ENCODE data around the gene TNFAIP3.
"Not testable (repeated sequence)": the region's sequence is repeated elsewhere in the genome, so short reads cannot be mapped to it uniquely, and the experiment has no call there.

TNFAIP3 gene

DNA sequence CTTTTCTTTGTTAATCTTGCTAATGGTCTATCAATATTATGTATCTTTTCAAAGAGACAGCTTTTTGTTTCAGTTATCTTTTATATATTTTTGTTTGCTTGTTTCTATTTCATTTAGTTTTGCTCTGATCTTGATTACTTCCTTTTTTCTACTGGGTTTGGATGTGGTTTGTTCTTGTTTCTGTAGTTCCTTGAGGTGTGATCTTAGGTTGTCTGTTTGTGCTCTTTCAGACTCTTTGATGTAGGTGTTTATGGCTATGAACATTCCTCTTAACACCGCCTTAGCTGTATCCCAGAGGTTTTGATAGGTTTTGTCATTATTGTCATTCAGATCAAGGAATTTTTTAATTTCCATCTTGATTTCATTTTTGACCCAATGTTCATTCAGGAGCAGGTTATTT, 26.8 kb upstream of the TNFAIP3 start:
- Histone ChIP-seq H3K36me3 (ENCODE audit: control insufficient read depth in 4 of 4, insufficient read depth in 4 of 4, low read length in 3 of 4) (no peaks in the 10 kb centered on the region), H3K9me3 (ENCODE audit: control extremely low read depth in 1 of 5, control insufficient read depth in 4 of 5, insufficient read depth in 2 of 5, low read depth in 1 of 5, low read length in 4 of 5) (peaks cover 0 to 16% (median 0%) of the 10 kb centered on the region in 5 experiments), H3K4me1 (ENCODE audit: control extremely low read depth in 1 of 4, control insufficient read depth in 4 of 4, insufficient read depth in 4 of 4, low read length in 3 of 4) (peaks cover 0 to 4% (median 0%) of the 10 kb centered on the region in 4 experiments), H3K27ac (ENCODE audit: insufficient read depth in 1 of 2, low read depth in 1 of 2, low read length in 2 of 2, poor library complexity in 1 of 2, severe bottlenecking in 2 of 2) (no peak overlapping the region), H3K27me3 (replicated peaks in 2 of 5; ENCODE audit: control insufficient read depth in 4 of 5, insufficient read depth in 5 of 5, low read length in 4 of 5) (no peaks in the 10 kb centered on the region), H3K4me3 (ENCODE audit: control insufficient read depth in 1 of 7, extremely low read depth in 1 of 7, insufficient read depth in 4 of 7, low read depth in 2 of 7, low read length in 6 of 7) (no peak overlapping the region)
- no CpG with 5 or more reads among the region's 1 CpG for WGBS (ENCODE audit: insufficient coverage)
- POLR2A ChIA-PET: no interaction called here
- DNase-seq: no peak
- CTCF ChIA-PET: interaction anchor here (1.6 kb wide), 1 partner anchor 41 kb away, joined by 6 read pairs; no protein-coding TSS in a partner anchor

DNA sequence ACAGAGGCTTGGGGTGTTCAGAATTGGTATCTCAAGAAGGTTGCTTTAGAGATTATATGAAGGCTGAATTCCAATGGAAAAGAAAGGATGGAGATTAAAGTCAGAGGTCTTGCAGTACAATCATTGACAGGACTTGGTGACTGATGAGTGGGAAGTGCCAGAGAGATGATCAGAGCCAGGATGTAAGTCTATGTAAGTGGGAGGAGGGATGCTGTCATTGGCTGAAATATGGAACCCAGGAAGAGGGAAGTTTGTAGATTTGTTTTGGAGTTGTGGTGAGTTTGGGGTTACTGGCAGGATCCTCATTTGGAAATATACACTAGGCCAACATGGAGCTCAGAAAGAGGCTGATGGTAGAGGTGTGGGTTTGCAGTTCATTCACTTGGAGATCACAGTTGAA, 23.8 kb upstream of the TNFAIP3 start:
- no peak overlapping the region for H3K4me3 ChIP-seq (ENCODE audit: control insufficient read depth in 1 of 7, extremely low read depth in 1 of 7, insufficient read depth in 4 of 7, low read depth in 2 of 7, low read length in 6 of 7)
- no peak overlapping the region for H3K27ac ChIP-seq (ENCODE audit: insufficient read depth in 1 of 2, low read depth in 1 of 2, low read length in 2 of 2, poor library complexity in 1 of 2, severe bottlenecking in 2 of 2)
- ChIA-PET CTCF (no interaction called here), POLR2A (no interaction called here)
- no peak for DNase-seq
- peaks cover 0 to 16% (median 2%) of the 10 kb centered on the region in 4 experiments for H3K4me1 ChIP-seq (ENCODE audit: control extremely low read depth in 1 of 4, control insufficient read depth in 4 of 4, insufficient read depth in 4 of 4, low read length in 3 of 4)
- H3K9me3 ChIP-seq (ENCODE audit: control extremely low read depth in 1 of 5, control insufficient read depth in 4 of 5, insufficient read depth in 2 of 5, low read depth in 1 of 5, low read length in 4 of 5): peaks cover 0 to 16% (median 0%) of the 10 kb centered on the region in 5 experiments
- no peaks in the 10 kb centered on the region for H3K27me3 ChIP-seq (replicated peaks in 2 of 5; ENCODE audit: control insufficient read depth in 4 of 5, insufficient read depth in 5 of 5, low read length in 4 of 5)
- no peaks in the 10 kb centered on the region for H3K36me3 ChIP-seq (ENCODE audit: control insufficient read depth in 4 of 4, insufficient read depth in 4 of 4, low read length in 3 of 4)

- CTCF ChIA-PET; H3K27me3 ChIP-seq (replicated peaks in 2 of 5; ENCODE audit: control insufficient read depth in 4 of 5, insufficient read depth in 5 of 5, low read length in 4 of 5); POLR2A ChIA-PET; H3K36me3 ChIP-seq (ENCODE audit: control insufficient read depth in 4 of 4, insufficient read depth in 4 of 4, low read length in 3 of 4); H3K4me3 ChIP-seq (ENCODE audit: control insufficient read depth in 1 of 7, extremely low read depth in 1 of 7, insufficient read depth in 4 of 7, low read depth in 2 of 7, low read length in 6 of 7); H3K27ac ChIP-seq (ENCODE audit: insufficient read depth in 1 of 2, low read depth in 1 of 2, low read length in 2 of 2, poor library complexity in 1 of 2, severe bottlenecking in 2 of 2); DNase-seq: not testable (repeated sequence)
- Histone ChIP-seq H3K9me3 (ENCODE audit: control extremely low read depth in 1 of 5, control insufficient read depth in 4 of 5, insufficient read depth in 2 of 5, low read depth in 1 of 5, low read length in 4 of 5) (peaks cover 0 to 14% (median 0%) of the 10 kb centered on the region in 5 experiments), H3K4me1 (ENCODE audit: control extremely low read depth in 1 of 4, control insufficient read depth in 4 of 4, insufficient read depth in 4 of 4, low read length in 3 of 4) (peaks cover 0 to 16% (median 2%) of the 10 kb centered on the region in 4 experiments)
- 100% methylated on average over 1 of the region's 2 CpGs for WGBS (ENCODE audit: insufficient coverage)
Observed at GRCh38 chr6:137844327-137844726, 22.7 kb upstream of the TNFAIP3 start.

- DNase-seq; H3K36me3 ChIP-seq (ENCODE audit: control insufficient read depth in 4 of 4, insufficient read depth in 4 of 4, low read length in 3 of 4); POLR2A ChIA-PET; H3K27ac ChIP-seq (ENCODE audit: insufficient read depth in 1 of 2, low read depth in 1 of 2, low read length in 2 of 2, poor library complexity in 1 of 2, severe bottlenecking in 2 of 2); H3K4me3 ChIP-seq (ENCODE audit: control insufficient read depth in 1 of 7, extremely low read depth in 1 of 7, insufficient read depth in 4 of 7, low read depth in 2 of 7, low read length in 6 of 7); CTCF ChIA-PET; H3K27me3 ChIP-seq (replicated peaks in 2 of 5; ENCODE audit: control insufficient read depth in 4 of 5, insufficient read depth in 5 of 5, low read length in 4 of 5): not testable (repeated sequence)
- peaks cover 0 to 13% (median 0%) of the 10 kb centered on the region in 5 experiments for H3K9me3 ChIP-seq (ENCODE audit: control extremely low read depth in 1 of 5, control insufficient read depth in 4 of 5, insufficient read depth in 2 of 5, low read depth in 1 of 5, low read length in 4 of 5)
- H3K4me1 ChIP-seq (ENCODE audit: control extremely low read depth in 1 of 4, control insufficient read depth in 4 of 4, insufficient read depth in 4 of 4, low read length in 3 of 4): peaks cover 0 to 16% (median 2%) of the 10 kb centered on the region in 4 experiments
- 85% methylated on average over 5 of the region's 7 CpGs for WGBS (ENCODE audit: insufficient coverage)
Observed at GRCh38 chr6:137844773-137845172, 22.3 kb upstream of the TNFAIP3 start.

GRCh38 chr6:137845460-137845859, 21.6 kb upstream of the TNFAIP3 start:
- no peaks in the 10 kb centered on the region for H3K36me3 ChIP-seq (ENCODE audit: control insufficient read depth in 4 of 4, insufficient read depth in 4 of 4, low read length in 3 of 4)
- no peak for DNase-seq
- ChIA-PET POLR2A (no interaction called here), CTCF (no interaction called here)
- no peaks in the 10 kb centered on the region for H3K27me3 ChIP-seq (replicated peaks in 2 of 5; ENCODE audit: control insufficient read depth in 4 of 5, insufficient read depth in 5 of 5, low read length in 4 of 5)
- peaks cover 0 to 16% (median 2%) of the 10 kb centered on the region in 4 experiments for H3K4me1 ChIP-seq (ENCODE audit: control extremely low read depth in 1 of 4, control insufficient read depth in 4 of 4, insufficient read depth in 4 of 4, low read length in 3 of 4)
- H3K4me3 ChIP-seq (ENCODE audit: control insufficient read depth in 1 of 7, extremely low read depth in 1 of 7, insufficient read depth in 4 of 7, low read depth in 2 of 7, low read length in 6 of 7): no peak overlapping the region
- WGBS (ENCODE audit: insufficient coverage): 100% methylated on average over 2 of the region's 6 CpGs
- no peak overlapping the region for H3K27ac ChIP-seq (ENCODE audit: insufficient read depth in 1 of 2, low read depth in 1 of 2, low read length in 2 of 2, poor library complexity in 1 of 2, severe bottlenecking in 2 of 2)
- H3K9me3 ChIP-seq (ENCODE audit: control extremely low read depth in 1 of 5, control insufficient read depth in 4 of 5, insufficient read depth in 2 of 5, low read depth in 1 of 5, low read length in 4 of 5): peaks cover 0 to 8% (median 0%) of the 10 kb centered on the region in 5 experiments

DNA sequence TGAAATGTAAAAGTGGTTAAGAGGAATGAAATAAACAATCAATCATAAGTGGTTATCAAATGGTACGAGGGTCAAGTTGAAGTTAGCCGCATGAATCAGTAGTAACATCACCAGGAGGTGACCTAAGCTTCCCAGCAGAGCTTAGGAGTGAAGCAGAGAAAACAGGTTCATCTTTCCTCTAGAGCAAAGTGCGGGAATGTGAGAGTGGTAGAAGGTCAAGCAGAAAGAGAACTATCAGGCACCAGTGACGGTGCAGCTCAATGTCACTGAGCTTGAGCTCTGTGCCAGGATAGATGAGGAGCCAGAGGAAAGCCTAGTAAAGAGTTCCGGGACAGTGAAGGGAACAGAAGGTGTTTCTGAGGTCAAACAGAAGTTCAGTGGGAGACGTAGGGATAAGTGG, 20.8 kb upstream of the TNFAIP3 start:
- Histone ChIP-seq H3K27me3 (replicated peaks in 2 of 5; ENCODE audit: control insufficient read depth in 4 of 5, insufficient read depth in 5 of 5, low read length in 4 of 5) (no peaks in the 10 kb centered on the region), H3K4me3 (ENCODE audit: control insufficient read depth in 1 of 7, extremely low read depth in 1 of 7, insufficient read depth in 4 of 7, low read depth in 2 of 7, low read length in 6 of 7) (no peak overlapping the region), H3K27ac (ENCODE audit: insufficient read depth in 1 of 2, low read depth in 1 of 2, low read length in 2 of 2, poor library complexity in 1 of 2, severe bottlenecking in 2 of 2) (no peak overlapping the region), H3K4me1 (ENCODE audit: control extremely low read depth in 1 of 4, control insufficient read depth in 4 of 4, insufficient read depth in 4 of 4, low read length in 3 of 4) (peaks cover 0 to 16% (median 2%) of the 10 kb centered on the region in 4 experiments), H3K36me3 (ENCODE audit: control insufficient read depth in 4 of 4, insufficient read depth in 4 of 4, low read length in 3 of 4) (no peaks in the 10 kb centered on the region), H3K9me3 (ENCODE audit: control extremely low read depth in 1 of 5, control insufficient read depth in 4 of 5, insufficient read depth in 2 of 5, low read depth in 1 of 5, low read length in 4 of 5) (peaks cover 0 to 5% (median 0%) of the 10 kb centered on the region in 5 experiments)
- ChIA-PET CTCF (interaction anchor here (1.7 kb wide), 1 partner anchor 13 kb away, joined by 6 read pairs; no protein-coding TSS in a partner anchor), POLR2A (no interaction called here)
- over 99% methylated on average over 6 of the region's 6 CpGs for WGBS (ENCODE audit: insufficient coverage)
- DNase-seq: no peak

- Histone ChIP-seq H3K27ac (ENCODE audit: insufficient read depth in 1 of 2, low read depth in 1 of 2, low read length in 2 of 2, poor library complexity in 1 of 2, severe bottlenecking in 2 of 2) (no peak overlapping the region), H3K27me3 (replicated peaks in 2 of 5; ENCODE audit: control insufficient read depth in 4 of 5, insufficient read depth in 5 of 5, low read length in 4 of 5) (no peaks in the 10 kb centered on the region), H3K4me1 (ENCODE audit: control extremely low read depth in 1 of 4, control insufficient read depth in 4 of 4, insufficient read depth in 4 of 4, low read length in 3 of 4) (peaks cover 0 to 16% (median 2%) of the 10 kb centered on the region in 4 experiments), H3K4me3 (ENCODE audit: control insufficient read depth in 1 of 7, extremely low read depth in 1 of 7, insufficient read depth in 4 of 7, low read depth in 2 of 7, low read length in 6 of 7) (no peak overlapping the region), H3K9me3 (ENCODE audit: control extremely low read depth in 1 of 5, control insufficient read depth in 4 of 5, insufficient read depth in 2 of 5, low read depth in 1 of 5, low read length in 4 of 5) (peaks cover 0 to under 1% (median 0%) of the 10 kb centered on the region in 5 experiments), H3K36me3 (ENCODE audit: control insufficient read depth in 4 of 4, insufficient read depth in 4 of 4, low read length in 3 of 4) (no peaks in the 10 kb centered on the region)
- DNase-seq: peak in 2 of 3 donors; percentile 62 to 72
- 76% methylated on average over 5 of the region's 7 CpGs for WGBS (ENCODE audit: insufficient coverage)
- CTCF ChIA-PET: interaction anchor here (1.7 kb wide), 1 partner anchor 13 kb away, joined by 6 read pairs; no protein-coding TSS in a partner anchor
- POLR2A ChIA-PET: no interaction called here
Observed at GRCh38 chr6:137846772-137847313, 20.2 kb upstream of the TNFAIP3 start.

Data from common myeloid progenitor, CD34-positive (primary cell).